Activated T-helper 1 cell treated with Interleukin-2 at 50 U/mL for 16 hours (primary cell): Measurements from ENCODE around the gene KCTD16.

Experiments
- DNase-seq: peaks from one replicate; pipeline ENCODE4 v3.0.0-alpha.2; 2020; ENCODE audit warnings: low read depth

Gene KCTD16

GRCh38 chr5:144170276-144171024 lies at the start of gene KCTD16, which contains the start of gene YIPF5:
Gene KCTD16, plus strand, starts transcription at chr5:144170873.
Gene YIPF5, minus strand, starts transcription at chr5:144170659. Its CDS starts 704 bp downstream, at chr5:144169955.
- DNase-seq = peak; percentile 96

GRCh38 chr5:144121577-144121976 lies 49.1 kb upstream of the KCTD16 start:
- DNase-seq = no peak

GRCh38 chr5:144122081-144122480 lies 48.6 kb upstream of the KCTD16 start:
- no peak for DNase-seq

DNA sequence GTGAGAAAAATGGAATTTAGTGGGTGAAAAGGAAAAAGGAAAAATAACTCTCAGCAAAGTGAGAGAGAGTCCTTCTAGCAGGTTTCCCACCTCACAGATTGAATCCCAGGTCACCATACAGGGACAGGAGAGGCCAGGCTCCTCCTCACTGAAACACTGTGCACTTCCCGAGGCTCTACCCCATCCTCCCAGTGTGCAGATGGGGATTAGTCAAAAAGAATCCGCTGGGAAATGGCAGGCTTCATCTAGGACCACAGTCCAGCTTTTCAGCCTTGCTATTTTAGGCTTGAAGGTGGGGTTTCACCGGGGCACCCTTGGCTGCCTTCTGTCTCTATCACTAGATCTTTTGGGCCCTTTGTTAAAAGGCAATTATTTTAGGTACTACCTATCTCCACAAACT lies 48.0 kb upstream of the KCTD16 start:
- DNase-seq = no peak

DNA sequence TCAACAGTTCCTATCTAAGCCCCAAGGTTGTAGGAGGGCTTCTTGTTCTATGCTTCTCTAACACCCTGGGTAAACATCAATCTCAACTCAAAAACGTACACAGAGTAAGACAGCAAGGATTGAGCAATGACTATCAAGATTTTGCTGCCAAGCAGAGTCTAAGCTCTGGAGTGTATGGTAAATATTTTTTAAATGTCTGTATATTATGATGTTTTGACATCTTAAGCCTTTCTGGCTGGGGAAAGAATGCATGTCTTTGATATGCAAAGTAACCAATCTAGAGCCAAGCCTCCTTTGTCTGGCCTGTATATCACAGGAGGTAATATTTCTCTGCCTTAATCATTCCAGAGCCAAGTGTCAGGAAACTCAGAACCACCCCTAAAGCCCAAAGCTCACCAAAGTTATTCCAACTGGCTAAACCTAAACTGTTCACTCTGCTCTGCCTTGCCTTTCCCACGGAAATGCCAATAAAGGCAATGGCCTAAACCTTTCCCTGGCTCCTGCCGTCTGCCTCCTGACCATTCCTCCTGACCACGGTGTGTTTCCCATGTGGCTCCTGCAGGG lies 45.4 kb upstream of the KCTD16 start:
- no peak for DNase-seq

DNA sequence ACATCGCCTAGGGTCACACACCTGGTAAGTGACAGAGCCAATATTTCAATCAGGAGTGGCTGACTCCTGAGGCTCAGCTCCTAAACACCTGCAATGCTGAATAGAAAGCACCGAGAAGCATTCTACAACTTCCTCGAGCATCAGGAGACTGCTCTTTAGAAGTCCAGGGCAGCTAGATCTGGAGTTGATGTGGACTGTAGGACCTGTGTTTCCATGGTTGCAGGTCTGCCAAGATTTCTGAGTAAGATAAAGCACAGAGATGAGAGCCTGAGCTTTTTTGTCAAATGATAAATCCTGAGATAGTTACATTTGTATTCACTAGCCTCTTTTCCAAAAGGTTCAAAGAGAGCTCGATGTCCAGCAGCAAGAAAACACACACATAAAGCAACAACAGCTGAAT lies 44.0 kb upstream of the KCTD16 start:
- no peak for DNase-seq

DNA sequence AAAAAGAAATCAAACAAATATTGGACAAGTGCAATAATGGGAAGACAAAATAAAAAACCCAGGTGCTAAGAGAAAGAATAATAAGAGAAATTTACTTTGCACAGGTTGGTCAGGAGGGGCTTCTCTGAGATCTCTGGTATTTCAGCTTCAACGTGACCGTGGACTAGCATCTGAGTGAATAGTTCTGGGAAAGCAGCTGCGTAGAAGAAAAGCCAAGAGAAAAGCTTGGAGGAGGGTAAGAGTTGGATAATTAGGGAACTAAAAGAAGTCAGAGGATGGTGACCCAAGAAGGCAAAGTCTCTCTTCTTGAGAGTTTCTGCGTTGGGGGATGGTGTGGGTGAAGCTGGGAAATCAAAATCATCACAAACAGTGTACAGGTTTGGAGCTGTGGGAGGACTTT lies 41.8 kb upstream of the KCTD16 start:
- DNase-seq = no peak

GRCh38 chr5:144130306-144130705 lies 40.4 kb upstream of the KCTD16 start:
- DNase-seq = no peak

DNA sequence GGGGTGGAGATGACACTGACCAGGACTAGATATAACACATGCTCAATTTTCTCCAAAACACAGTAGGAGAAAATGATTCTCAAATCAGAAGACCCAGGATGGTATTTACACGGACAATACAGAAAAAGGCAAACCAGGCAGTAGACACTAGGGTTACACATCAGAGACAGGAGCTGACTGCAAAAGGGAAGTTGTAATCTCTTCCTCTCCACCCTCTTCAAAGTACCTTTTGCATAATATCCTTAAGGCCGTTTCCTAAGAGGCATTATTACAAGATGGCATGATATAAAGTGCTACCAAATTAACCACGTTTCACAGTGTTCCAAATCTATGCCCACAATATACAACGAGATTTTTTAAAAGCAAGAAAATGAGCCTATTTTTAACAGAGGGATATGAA lies 39.4 kb upstream of the KCTD16 start:
- no peak for DNase-seq

DNA sequence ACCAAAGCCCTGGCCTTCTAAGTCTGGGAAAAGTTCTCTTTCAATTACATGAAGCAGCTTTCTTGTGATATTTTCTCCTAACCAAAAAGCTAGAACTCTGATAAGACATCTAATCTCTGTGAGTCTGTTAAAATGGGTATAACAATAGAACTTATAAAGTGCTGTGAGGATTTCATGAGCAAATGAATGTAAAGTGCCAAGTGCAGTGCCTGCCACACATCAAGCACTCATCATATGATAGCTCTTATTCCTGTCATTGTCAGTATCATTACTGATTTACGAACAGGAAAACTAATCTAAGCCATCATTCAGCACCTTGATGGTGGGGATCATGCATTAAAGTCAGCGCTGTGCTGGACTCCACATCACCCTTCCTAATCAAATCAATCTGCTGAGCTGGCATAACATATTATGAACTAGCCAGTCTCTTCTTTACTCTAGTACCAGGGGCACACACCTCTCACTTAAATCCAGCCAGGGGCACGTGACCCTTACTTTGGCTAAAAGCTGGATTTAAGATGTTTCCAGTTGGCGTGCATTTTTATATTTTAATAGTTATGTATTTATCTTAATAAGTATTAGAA lies 37.5 kb upstream of the KCTD16 start:
- DNase-seq = no peak

GRCh38 chr5:144134194-144134826 lies 36.4 kb upstream of the KCTD16 start:
- no peak for DNase-seq

- no peak for DNase-seq
Measured at GRCh38 chr5:144135113-144135762, 35.4 kb upstream of the KCTD16 start.

DNA sequence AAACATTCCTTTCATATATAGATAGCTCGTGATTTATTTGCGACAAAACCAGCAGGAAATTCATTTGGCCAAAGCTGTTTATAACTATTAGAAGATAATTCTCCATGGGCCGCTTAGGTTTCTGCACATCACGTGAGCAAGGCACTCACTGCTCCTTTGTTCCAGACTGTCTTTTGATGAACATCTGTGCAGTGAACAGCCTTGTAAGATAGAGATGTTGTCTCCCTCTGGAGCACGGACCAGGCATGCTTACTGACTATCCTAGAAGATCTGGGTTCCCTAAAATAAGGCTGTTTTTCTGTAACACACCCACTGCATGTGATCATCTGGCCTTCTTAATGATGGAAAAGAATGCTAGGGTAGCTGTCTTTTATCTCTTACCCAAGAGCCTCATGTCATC lies 31.1 kb upstream of the KCTD16 start:
- no peak for DNase-seq

DNA sequence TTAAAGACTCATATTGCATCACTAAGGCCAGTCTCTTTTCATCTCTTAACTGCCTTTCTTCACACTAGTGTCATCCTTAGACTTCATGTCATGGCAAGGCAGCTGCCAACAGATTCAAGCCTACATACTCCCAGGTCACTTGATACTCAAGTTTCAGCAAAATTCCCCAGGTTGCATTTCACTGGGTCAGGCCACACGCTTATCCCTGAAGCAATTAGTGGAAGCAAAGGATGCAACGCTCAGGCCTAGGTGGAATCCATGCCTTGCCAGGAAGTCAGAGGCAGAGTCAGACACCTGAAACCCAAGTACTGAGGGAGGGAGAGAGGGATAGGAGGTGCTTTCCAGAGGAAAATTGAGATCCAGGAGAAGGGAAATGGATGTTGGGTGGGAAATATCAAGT lies 29.1 kb upstream of the KCTD16 start:
- DNase-seq = no peak

DNA sequence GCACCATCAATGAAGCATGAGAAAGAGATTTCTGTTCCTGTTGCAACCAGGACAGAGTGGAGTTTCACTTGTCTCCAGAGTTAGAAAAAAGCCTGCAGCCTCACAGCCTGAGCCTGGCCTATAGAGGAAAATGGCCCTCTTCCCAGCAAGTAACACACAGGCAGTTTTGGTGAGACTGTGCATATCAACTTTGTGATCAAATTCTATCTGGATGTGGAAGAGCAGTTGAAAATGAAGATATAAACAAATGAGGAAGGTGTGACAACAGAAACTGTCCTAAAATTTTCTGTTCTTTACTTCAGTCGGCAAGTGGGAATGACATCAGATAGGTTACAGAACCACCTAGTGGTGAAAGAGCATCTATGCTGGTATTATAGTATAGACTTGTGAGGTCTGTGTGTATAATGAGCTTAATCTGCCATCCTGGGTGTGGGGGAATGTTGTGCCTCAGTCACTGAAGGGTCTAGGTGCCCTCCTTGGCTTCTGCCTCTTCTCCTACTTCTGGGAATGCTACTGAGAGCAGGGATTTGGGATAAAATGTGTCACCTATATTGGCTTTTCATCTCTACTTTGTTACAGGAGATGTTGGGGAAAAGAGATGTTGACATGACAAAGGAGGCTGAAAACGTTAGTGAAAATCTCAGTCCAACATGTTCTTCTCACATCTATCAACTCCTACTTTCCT lies 28.4 kb upstream of the KCTD16 start:
- no peak for DNase-seq

DNA sequence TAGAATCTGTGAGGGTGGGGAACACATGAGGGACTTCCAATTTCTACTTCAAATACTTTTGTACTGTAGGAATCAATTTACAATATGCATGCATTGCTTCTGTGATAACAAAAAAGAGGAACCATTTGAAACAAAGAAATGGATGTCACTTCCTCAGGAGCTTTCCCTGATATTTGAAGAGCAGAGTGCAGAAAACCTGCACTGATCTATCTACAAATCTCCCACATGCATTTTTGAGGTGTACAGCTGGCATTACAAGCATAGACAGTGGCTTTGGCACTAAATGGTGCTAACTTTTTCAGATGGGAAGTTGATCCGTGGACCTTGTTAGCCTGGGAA lies 27.9 kb upstream of the KCTD16 start:
- DNase-seq = no peak

DNA sequence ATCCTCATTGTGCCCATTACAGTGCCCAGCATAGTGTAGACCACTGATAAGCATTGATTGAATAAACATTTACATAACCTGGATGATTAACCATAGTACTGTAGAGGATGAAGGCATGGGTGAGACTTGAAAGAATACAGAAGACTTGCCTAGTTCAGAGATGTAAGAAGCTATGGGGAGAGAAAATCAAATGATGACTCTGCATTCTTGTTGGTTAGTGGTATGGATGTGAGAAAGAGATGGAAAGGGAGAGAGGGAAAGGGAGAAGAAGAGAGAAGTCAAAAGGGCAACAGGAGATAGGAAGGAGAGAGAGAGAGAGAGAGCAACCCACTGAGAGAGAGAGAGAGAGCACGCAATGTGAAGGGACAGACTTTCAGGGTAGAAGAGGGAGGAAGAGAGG lies 27.0 kb upstream of the KCTD16 start:
- no peak for DNase-seq

DNA sequence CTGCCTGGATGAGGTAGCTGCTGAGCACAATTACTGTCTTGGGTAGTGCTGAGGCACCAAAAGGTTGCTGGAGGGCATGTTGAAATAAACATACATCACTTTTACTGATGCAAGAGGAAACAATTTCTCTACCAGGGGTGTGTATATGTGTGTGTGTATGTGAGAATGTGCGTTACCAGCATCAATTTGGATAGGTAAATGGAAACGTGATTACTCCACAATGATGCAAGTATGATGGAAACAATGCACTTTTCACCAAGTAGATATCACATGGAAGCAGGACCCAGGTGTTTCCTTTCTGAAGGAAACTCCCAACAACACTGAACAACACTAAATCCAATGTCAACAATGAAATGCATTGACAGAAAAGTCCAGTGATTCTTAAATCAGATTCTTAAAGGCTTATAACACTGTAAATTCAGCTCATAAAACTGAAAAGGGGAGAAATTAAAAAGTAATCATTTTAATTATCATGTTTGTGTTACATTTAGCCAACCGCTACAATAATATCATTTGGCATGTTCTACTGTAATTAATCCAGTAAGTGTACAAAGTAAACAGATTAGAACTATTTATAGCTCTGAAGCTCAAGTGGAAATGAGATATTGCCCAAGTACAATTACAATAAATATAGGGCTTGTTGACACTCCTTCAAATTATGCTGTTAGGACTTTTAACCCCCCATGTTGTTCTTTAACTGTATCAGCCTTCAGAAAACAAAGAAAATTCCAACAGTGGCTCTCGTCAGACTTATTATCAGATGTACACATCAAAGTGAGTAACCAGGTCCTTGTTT lies 25.5 kb upstream of the KCTD16 start:
- no peak for DNase-seq

DNA sequence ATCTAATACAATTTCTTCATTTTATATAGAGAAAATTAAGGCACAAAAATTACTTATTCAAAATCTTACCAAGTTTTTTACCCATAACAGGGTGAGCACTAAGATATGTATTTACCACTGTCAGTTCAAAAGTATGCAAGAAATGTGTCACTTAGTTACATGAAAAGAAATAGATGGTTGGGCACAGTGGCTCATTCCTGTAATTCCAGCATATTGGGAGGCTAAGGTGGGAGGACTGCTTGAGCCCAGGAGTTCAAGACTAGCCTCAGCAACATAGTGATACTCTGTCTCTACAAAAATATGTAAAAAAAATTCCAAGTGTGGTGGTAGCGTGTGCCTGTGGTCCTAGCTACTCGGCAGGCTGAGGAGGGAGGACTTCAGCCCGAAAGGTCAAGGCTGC lies 19.6 kb upstream of the KCTD16 start:
- no peak for DNase-seq

GRCh38 chr5:144156767-144157171 lies 13.9 kb upstream of the KCTD16 start:
- no peak for DNase-seq

- no peak for DNase-seq
Measured at GRCh38 chr5:144162686-144163085, 8.0 kb upstream of the KCTD16 start.
